ENCODE data around the gene ACTBL2. TPM values are rescaled to one million over a fixed set of nuclear protein-coding genes. Genes with fewer than 3 reads are reported as not detected.

The ACTBL2 gene
- polyA plus RNA-seq, 1 donor (not counting 4 experiments of a cell fraction or from before 2014, with no cell fraction given): 0.68 TPM

DNA sequence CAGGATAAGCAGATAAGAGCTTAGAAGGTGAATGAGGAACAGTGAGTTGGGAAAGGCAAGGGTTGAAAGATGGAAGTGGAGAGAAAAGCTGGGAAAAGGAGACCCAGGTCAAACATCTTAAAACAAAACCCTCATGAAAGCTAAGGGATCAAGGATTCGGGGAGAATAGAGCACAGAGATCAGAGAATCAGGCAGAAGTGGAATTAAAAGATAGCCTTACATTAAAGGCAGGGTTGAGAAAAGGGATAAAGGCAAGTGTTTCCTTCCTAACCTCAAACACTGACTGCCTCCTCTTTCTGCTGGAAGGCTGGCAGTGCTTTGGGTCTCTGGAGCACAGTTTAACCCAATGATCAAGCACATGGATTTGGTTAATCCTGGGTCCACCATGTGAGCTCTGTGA lies 28.7 kb upstream of the ACTBL2 start:
- Histone ChIP-seq H3K4me1 (ENCODE audit: control insufficient read depth, extremely low read depth, insufficient read depth, low read length) (no peaks in the 10 kb centered on the region), H3K4me3 (ENCODE audit: control insufficient read depth in 2 of 3, extremely low read depth in 1 of 3, insufficient read depth in 2 of 3, low read depth in 1 of 3, low read length in 3 of 3) (no peak overlapping the region), H3K4me2 (ENCODE audit: control insufficient read depth, extremely low read depth, insufficient read depth, low read depth, low read length) (no peak overlapping the region), H4K20me1 (ENCODE audit: control insufficient read depth, extremely low read depth, insufficient read depth, low read length) (no peaks in the 10 kb centered on the region), H3K79me2 (ENCODE audit: control insufficient read depth, insufficient read depth, low read length) (no peaks in the 10 kb centered on the region), H3K9ac (ENCODE audit: control insufficient read depth, extremely low read depth, insufficient read depth, low read length) (no peak overlapping the region), H3K27me3 (ENCODE audit: control insufficient read depth, extremely low read depth, insufficient read depth, low read length) (peaks cover 6% of the 10 kb centered on the region), H3K9me3 (ENCODE audit: control insufficient read depth, low read depth, low read length) (no peaks in the 10 kb centered on the region), H3K27ac (ENCODE audit: control insufficient read depth, insufficient read depth, low read length) (no peak overlapping the region), H3K9me1 (ENCODE audit: control insufficient read depth, extremely low read depth, insufficient read depth, low read length) (no peaks in the 10 kb centered on the region), H2AFZ (ENCODE audit: control insufficient read depth, low read length) (no peak overlapping the region), H3K36me3 (ENCODE audit: control insufficient read depth in 2 of 2, extremely low read depth in 1 of 2, insufficient read depth in 2 of 2, low read length in 2 of 2) (no peaks in the 10 kb centered on the region)
- DNase-seq (ENCODE audit: low read depth, low spot score): no peak
- dilution Hi-C loops (cut with MboI; ENCODE audit: extremely low pct_ligation_motif_present, low sequenced_read_pairs): no loop called here
- no peak for FAIRE-seq
- TF ChIP-seq EZH2 (IDR thresholded peaks at IDR 0.05; ENCODE audit: low read length): no peak
- TF ChIP-seq, protein P1, sequence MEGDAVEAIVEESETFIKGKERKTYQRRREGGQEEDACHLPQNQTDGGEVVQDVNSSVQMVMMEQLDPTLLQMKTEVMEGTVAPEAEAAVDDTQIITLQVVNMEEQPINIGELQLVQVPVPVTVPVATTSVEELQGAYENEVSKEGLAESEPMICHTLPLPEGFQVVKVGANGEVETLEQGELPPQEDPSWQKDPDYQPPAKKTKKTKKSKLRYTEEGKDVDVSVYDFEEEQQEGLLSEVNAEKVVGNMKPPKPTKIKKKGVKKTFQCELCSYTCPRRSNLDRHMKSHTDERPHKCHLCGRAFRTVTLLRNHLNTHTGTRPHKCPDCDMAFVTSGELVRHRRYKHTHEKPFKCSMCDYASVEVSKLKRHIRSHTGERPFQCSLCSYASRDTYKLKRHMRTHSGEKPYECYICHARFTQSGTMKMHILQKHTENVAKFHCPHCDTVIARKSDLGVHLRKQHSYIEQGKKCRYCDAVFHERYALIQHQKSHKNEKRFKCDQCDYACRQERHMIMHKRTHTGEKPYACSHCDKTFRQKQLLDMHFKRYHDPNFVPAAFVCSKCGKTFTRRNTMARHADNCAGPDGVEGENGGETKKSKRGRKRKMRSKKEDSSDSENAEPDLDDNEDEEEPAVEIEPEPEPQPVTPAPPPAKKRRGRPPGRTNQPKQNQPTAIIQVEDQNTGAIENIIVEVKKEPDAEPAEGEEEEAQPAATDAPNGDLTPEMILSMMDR (optimal IDR thresholded peaks at IDR 0.05 in 1 of 3, IDR thresholded peaks at IDR 0.05 in 1 of 3, conservative IDR thresholded peaks at IDR 0.05 in 1 of 3; ENCODE audit: extremely low read depth in 1 of 3, insufficient read depth in 2 of 3, low read length in 3 of 3): no peak

DNA sequence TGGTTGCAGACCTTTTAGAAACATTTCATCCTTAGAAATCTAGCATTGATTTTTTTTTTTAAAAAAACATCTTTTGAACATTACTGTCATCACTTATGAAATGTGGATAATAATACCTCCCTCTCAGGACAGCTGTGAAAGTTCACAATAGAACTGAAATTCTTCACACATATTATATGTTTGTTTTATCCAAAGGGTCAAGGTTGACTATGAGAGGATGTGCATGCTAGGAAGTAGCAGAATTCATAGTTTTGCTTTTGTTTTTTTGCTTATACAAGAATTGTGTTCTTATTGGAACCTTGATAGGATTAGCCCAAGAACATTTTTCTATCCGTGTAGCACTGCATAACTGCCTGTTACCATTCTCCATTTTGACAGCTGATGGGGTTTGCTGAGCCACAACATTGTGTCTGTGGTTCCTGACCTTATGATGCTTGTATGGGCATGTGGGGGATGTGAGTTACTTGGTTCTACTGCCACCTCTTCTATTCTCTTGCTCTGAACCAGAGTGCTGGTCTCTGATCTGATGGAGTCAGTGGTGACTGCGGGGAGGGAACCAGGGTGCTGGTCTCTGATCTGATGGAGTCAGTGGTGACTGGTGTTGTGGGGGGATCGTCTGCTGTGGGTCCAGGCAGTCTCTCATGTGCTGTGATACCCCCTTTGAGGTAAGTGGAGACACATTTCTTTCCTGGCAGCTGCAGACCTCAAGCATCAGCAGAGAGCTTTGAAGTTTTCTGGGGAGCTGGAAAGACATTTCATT lies 27.1 kb upstream of the ACTBL2 start:
- H3K27ac ChIP-seq (ENCODE audit: control insufficient read depth, insufficient read depth, low read length): no peak overlapping the region
- no peak overlapping the region for H3K4me2 ChIP-seq (ENCODE audit: control insufficient read depth, extremely low read depth, insufficient read depth, low read depth, low read length)
- H3K9me1 ChIP-seq (ENCODE audit: control insufficient read depth, extremely low read depth, insufficient read depth, low read length): no peaks in the 10 kb centered on the region
- no peaks in the 10 kb centered on the region for H3K36me3 ChIP-seq (ENCODE audit: control insufficient read depth in 2 of 2, extremely low read depth in 1 of 2, insufficient read depth in 2 of 2, low read length in 2 of 2)
- no peak overlapping the region for H2AFZ ChIP-seq (ENCODE audit: control insufficient read depth, low read length)
- no peaks in the 10 kb centered on the region for H4K20me1 ChIP-seq (ENCODE audit: control insufficient read depth, extremely low read depth, insufficient read depth, low read length)
- H3K9me3 ChIP-seq (ENCODE audit: control insufficient read depth, low read depth, low read length): no peaks in the 10 kb centered on the region
- H3K4me1 ChIP-seq (ENCODE audit: control insufficient read depth, extremely low read depth, insufficient read depth, low read length): no peaks in the 10 kb centered on the region
- no peak overlapping the region for H3K9ac ChIP-seq (ENCODE audit: control insufficient read depth, extremely low read depth, insufficient read depth, low read length)
- H3K79me2 ChIP-seq (ENCODE audit: control insufficient read depth, insufficient read depth, low read length): no peaks in the 10 kb centered on the region
- H3K4me3 ChIP-seq (ENCODE audit: control insufficient read depth in 2 of 3, extremely low read depth in 1 of 3, insufficient read depth in 2 of 3, low read depth in 1 of 3, low read length in 3 of 3): no peak overlapping the region
- no peak for TF ChIP-seq EZH2 (IDR thresholded peaks at IDR 0.05; ENCODE audit: low read length)
- TF ChIP-seq, protein P1 (optimal IDR thresholded peaks at IDR 0.05 in 1 of 3, IDR thresholded peaks at IDR 0.05 in 1 of 3, conservative IDR thresholded peaks at IDR 0.05 in 1 of 3; ENCODE audit: extremely low read depth in 1 of 3, insufficient read depth in 2 of 3, low read length in 3 of 3): no peak
- no peak for FAIRE-seq
- dilution Hi-C loops (cut with MboI; ENCODE audit: extremely low pct_ligation_motif_present, low sequenced_read_pairs): no loop called here
- no peak for DNase-seq (ENCODE audit: low read depth, low spot score)
- peaks cover 6% of the 10 kb centered on the region for H3K27me3 ChIP-seq (ENCODE audit: control insufficient read depth, extremely low read depth, insufficient read depth, low read length)

Data from keratinocyte (primary cell).